GM12878 (cell line): ENCODE results near the gene ADGRG1. TPM values are rescaled to one million over a fixed set of nuclear protein-coding genes. Genes with fewer than 3 reads are reported as not detected.

Source experiments
- ATAC-seq: fragments of 200-7000 bp; cut with Tn5 transposase; 3 replicates; pipeline ENCODE4 v1.9.1; 2020; ENCODE audit warnings: mild to moderate bottlenecking, moderate library complexity
- BruUV-seq: library from RNA; stranded (reverse); fragments of 400-500 nt; replicated peaks from 2 replicates; lab custom pipeline; 2021; lab: Mats Ljungman, UMichigan
- CTCF ChIA-PET: fragments of 300-600 bp; sonication (Branson Sonifier 250); formaldehyde crosslinking; extraction: SDS; loops from one replicate; lab custom pipeline; 2021; ENCODE audit warnings: inconsistent platforms; lab: Yijun Ruan, JAX
- POLR2A ChIA-PET: fragments of 350-600 bp; formaldehyde crosslinking; extraction: SDS; loops from one replicate; lab custom pipeline; 2021; ENCODE audit warnings: inconsistent platforms; lab: Charles Lee
- RAD21 ChIA-PET: fragments of 300-600 bp; sonication (Branson Sonifier 250); formaldehyde crosslinking; loops from one replicate; lab custom pipeline; 2023; ENCODE audit warnings: antibody characterized with exemption; ENCODE audit not compliant: unreplicated experiment; lab: Charles Lee
- SMC1A ChIA-PET: fragments of 300-600 bp; sonication (Branson Sonifier 250); formaldehyde crosslinking; loops from one replicate; lab custom pipeline; 2023; ENCODE audit not compliant: unreplicated experiment, uncharacterized antibody; lab: Charles Lee
- DNase-seq: peaks from one replicate; pipeline ENCODE4 v3.0.0-alpha.2; 2011; ENCODE audit warnings: low read depth, low spot score
- FAIRE-seq: peaks from 3 replicates; lab custom pipeline; 2011; peaks lifted over from hg19 to GRCh38; lab: Jason Lieb, UNC
- H2AFZ ChIP-seq: 2 replicates; pipeline ENCODE4 v1.6.0; 2011; ENCODE audit warnings: low read depth, low read length, control low read depth; ENCODE audit not compliant: control insufficient read depth
- H3K27ac ChIP-seq: 2 replicates; pipeline ENCODE4 v1.5.1; 2011; ENCODE audit warnings: control low read depth; ENCODE audit not compliant: control insufficient read depth, insufficient read depth
- H3K27me3 ChIP-seq, 2 experiments: replicated peaks in 1 of 2; 2 replicates each; pipeline versions ENCODE4 v1.6.0 to v1.6.1; 2011; ENCODE audit warnings: low read length in 1 of 2; ENCODE audit not compliant: control insufficient read depth in 2 of 2, insufficient read depth in 2 of 2
- H3K36me3 ChIP-seq, 2 experiments: 2 replicates each; pipeline ENCODE4 v1.5.1; 2011; ENCODE audit warnings: low read length in 1 of 2; ENCODE audit not compliant: control insufficient read depth in 2 of 2, insufficient read depth in 2 of 2
- H3K4me1 ChIP-seq: 2 replicates; pipeline ENCODE4 v1.6.1; 2011; ENCODE audit warnings: mild to moderate bottlenecking, low read length, moderate library complexity, mixed read lengths; ENCODE audit not compliant: control insufficient read depth, insufficient read depth
- H3K4me2 ChIP-seq: 2 replicates; pipeline ENCODE4 v1.6.0; 2011; ENCODE audit warnings: control low read depth; ENCODE audit not compliant: control insufficient read depth, insufficient read depth
- H3K4me3 ChIP-seq: fragments of 200-600 bp; sonication (generic); 2 replicates; pipeline ENCODE4 v1.5.1; 2016
- H3K79me2 ChIP-seq: 2 replicates; pipeline ENCODE4 v1.6.0; 2011; ENCODE audit warnings: low read length; ENCODE audit not compliant: control insufficient read depth, insufficient read depth
- H3K9ac ChIP-seq: 2 replicates; pipeline ENCODE4 v1.8.0; 2011; ENCODE audit warnings: low read length, control low read depth, mixed read lengths; ENCODE audit not compliant: control insufficient read depth, insufficient read depth
- H3K9me3 ChIP-seq: replicated peaks from 3 replicates; pipeline ENCODE4 v1.5.1; 2011; ENCODE audit warnings: mild to moderate bottlenecking, low read length; ENCODE audit not compliant: control insufficient read depth, insufficient read depth
- H4K20me1 ChIP-seq: 2 replicates; pipeline ENCODE4 v1.6.0; 2011; ENCODE audit not compliant: control insufficient read depth, insufficient read depth
- ASH2L ChIP-seq: fragments of 300-600, 200-600 bp; sonication (generic); IDR thresholded peaks from 2 replicates; pipeline ENCODE4 v1.6.1; 2017; ENCODE audit warnings: low read depth, mild to moderate bottlenecking, borderline replicate concordance
- BCL3 ChIP-seq: IDR thresholded peaks from 2 replicates; pipeline ENCODE4 v1.6.1; 2011; ENCODE audit warnings: borderline replicate concordance, low read depth, mild to moderate bottlenecking, moderate library complexity, low read length; ENCODE audit not compliant: insufficient read depth, poor library complexity, severe bottlenecking
- EZH2 ChIP-seq: IDR thresholded peaks from 2 replicates; pipeline ENCODE4 v1.6.1; 2012; ENCODE audit warnings: low read depth, mild to moderate bottlenecking, control low read depth, inconsistent platforms, low read length, borderline replicate concordance; ENCODE audit not compliant: control insufficient read depth
- HDGF ChIP-seq: fragments of 450-650 bp; IDR thresholded peaks from 2 replicates; pipeline ENCODE4 v1.6.1; 2016; ENCODE audit warnings: antibody characterized with exemption
- LARP7 ChIP-seq: fragments of 450-650 bp; IDR thresholded peaks from 2 replicates; pipeline ENCODE4 v1.6.1; 2017; ENCODE audit warnings: mild to moderate bottlenecking
- YBX1 ChIP-seq: fragments of 450-650 bp; IDR thresholded peaks from 2 replicates; pipeline ENCODE4 v1.6.1; 2016; ENCODE audit warnings: antibody characterized with exemption
- ZBED1 ChIP-seq: IDR thresholded peaks from 2 replicates; pipeline ENCODE4 v1.6.1; 2016; ENCODE audit warnings: borderline replicate concordance
- WGBS: methylation state at CpG from one replicate; pipeline ENCODE4 v1.1.6; 2016; ENCODE audit warnings: low lambda C conversion rate; ENCODE audit not compliant: insufficient replicate concordance, insufficient coverage; ENCODE audit errors: missing lambda C conversion rate; 5-methylcytosine and 5-hydroxymethylcytosine counted together
- in situ Hi-C: fragments of 300-500 bp; cut with MboI; formaldehyde crosslinking; loops from 9 replicates; pipeline ENCODE4 v1.14.3; 2018; ENCODE audit warnings: mixed read lengths
- intact Hi-C: fragments of 100-400 bp; cut with micrococcal nuclease; formaldehyde crosslinking; loops from one replicate; pipeline ENCODE4 v1.14.2; 2022; ENCODE audit not compliant: unreplicated experiment
- polyA plus RNA-seq, 11 experiments: library from polyadenylated mRNA; depleted of rRNA in 4 of 11; unstranded in 6 of 11; stranded (reverse) in 5 of 11; fragments of >200 nt; fragmentation: Nextera tagmentation in 4 of 11; fragmentation: Illumina TruSeq in 1 of 11; extraction: Ambion mirVana in 4 of 11; extraction: Trizol in 1 of 11; gene quantifications; 1 replicate in 1 of 11; 2 replicates in 10 of 11; pipeline versions ENCODE4 v1.2.1 to v1.2.3, GENCODE V29; 2011 to 2016; ENCODE audit warnings: inconsistent platforms in 2 of 11, missing spikeins in 2 of 11, low read depth in 1 of 11
- total RNA-seq, 4 experiments: library from RNA; depleted of rRNA in 3 of 4; stranded (reverse); fragments of >200 nt in 3 of 4; fragmentation: Illumina TruSeq in 1 of 4; extraction: Trizol in 1 of 4; gene quantifications; 2 replicates each; pipeline versions ENCODE4 v1.2.1 to v1.2.3, GENCODE V29; 2013 to 2021

Gene ADGRG1
- total and polyA plus RNA-seq, 10 of the 15 experiments (the other 5 are each of a cell fraction or from before 2014, with no cell fraction given): 0.07 to 2.0 (median 0.75) TPM

- POLR2A ChIA-PET: no interaction called here
These were observed 28.0 kb downstream of the ADGRG1 start for GRCh38 chr16:57656342-57656955.

More at GRCh38 chr16:57656342-57656955, 28.0 kb downstream of the ADGRG1 start:
- SMC1A ChIA-PET: interaction anchor here (0.6 kb wide), 1 partner anchor 80 kb away, joined by 3 read pairs; no protein-coding TSS in a partner anchor
- H3K4me1 ChIP-seq: no peaks in the 10 kb centered on the region
- no peak for DNase-seq
- no peak for TF ChIP-seq HDGF
- no peak for TF ChIP-seq LARP7
- no peak for TF ChIP-seq ZBED1
- TF ChIP-seq YBX1: no peak
- TF ChIP-seq BCL3: no peak
- no peak for TF ChIP-seq ASH2L
- TF ChIP-seq EZH2: no peak
- TF ChIP-seq, all 136 proteins: peak for 0
- intact Hi-C loops: no loop called here
- H3K9me3 ChIP-seq: no peaks in the 10 kb centered on the region
- no peaks in the 10 kb centered on the region; a peak in 1 of 4 replicates for H3K27me3 ChIP-seq
- ATAC-seq (no peak), FAIRE-seq (no peak)
- CTCF ChIA-PET: no interaction called here
- H2AFZ ChIP-seq: no peak overlapping the region
- RAD21 ChIA-PET: no interaction called here
- no peak overlapping the region for H3K4me3 ChIP-seq
- no TSS peak for BruUV-seq
- H3K4me2 ChIP-seq: no peak overlapping the region
- no peaks in the 10 kb centered on the region for H3K36me3 ChIP-seq
- H3K27ac ChIP-seq: no peak overlapping the region
- WGBS: 18% methylated on average over 11 of the region's 11 CpGs
- no peak overlapping the region for H3K9ac ChIP-seq
- no peaks in the 10 kb centered on the region for H3K79me2 ChIP-seq
- no peaks in the 10 kb centered on the region for H4K20me1 ChIP-seq
- in situ Hi-C loops: no loop called here
